ENCODE data around the gene EPO.
"Not testable (repeated sequence)": the region's sequence is repeated elsewhere in the genome, so short reads cannot be mapped to it uniquely, and the experiment has no call there.

- TF ChIP-seq, protein P1, sequence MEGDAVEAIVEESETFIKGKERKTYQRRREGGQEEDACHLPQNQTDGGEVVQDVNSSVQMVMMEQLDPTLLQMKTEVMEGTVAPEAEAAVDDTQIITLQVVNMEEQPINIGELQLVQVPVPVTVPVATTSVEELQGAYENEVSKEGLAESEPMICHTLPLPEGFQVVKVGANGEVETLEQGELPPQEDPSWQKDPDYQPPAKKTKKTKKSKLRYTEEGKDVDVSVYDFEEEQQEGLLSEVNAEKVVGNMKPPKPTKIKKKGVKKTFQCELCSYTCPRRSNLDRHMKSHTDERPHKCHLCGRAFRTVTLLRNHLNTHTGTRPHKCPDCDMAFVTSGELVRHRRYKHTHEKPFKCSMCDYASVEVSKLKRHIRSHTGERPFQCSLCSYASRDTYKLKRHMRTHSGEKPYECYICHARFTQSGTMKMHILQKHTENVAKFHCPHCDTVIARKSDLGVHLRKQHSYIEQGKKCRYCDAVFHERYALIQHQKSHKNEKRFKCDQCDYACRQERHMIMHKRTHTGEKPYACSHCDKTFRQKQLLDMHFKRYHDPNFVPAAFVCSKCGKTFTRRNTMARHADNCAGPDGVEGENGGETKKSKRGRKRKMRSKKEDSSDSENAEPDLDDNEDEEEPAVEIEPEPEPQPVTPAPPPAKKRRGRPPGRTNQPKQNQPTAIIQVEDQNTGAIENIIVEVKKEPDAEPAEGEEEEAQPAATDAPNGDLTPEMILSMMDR (IDR thresholded peaks at IDR 0.05 in 2 of 3, conservative IDR thresholded peaks at IDR 0.05 in 1 of 3; ENCODE audit: borderline replicate concordance in 1 of 3, insufficient read depth in 1 of 3, low read depth in 2 of 3, low read length in 2 of 3), result not testable (repeated sequence)
- not testable (repeated sequence) for TF ChIP-seq POLR2A (IDR thresholded peaks at IDR 0.05; ENCODE audit: borderline replicate concordance, extremely low read depth, insufficient read depth, insufficient read length); CBX3 (IDR thresholded peaks at IDR 0.05; ENCODE audit: low read depth); REST (IDR thresholded peaks at IDR 0.05; ENCODE audit: low read depth); EZH2 (IDR thresholded peaks at IDR 0.05); EZH2phosphoT487 (IDR thresholded peaks at IDR 0.05; ENCODE audit: borderline replicate concordance); SP1 (IDR thresholded peaks at IDR 0.05; ENCODE audit: low read depth); POLR2AphosphoS5 (IDR thresholded peaks at IDR 0.05; ENCODE audit: low read depth, low read length)
- TF ChIP-seq, protein P2, sequence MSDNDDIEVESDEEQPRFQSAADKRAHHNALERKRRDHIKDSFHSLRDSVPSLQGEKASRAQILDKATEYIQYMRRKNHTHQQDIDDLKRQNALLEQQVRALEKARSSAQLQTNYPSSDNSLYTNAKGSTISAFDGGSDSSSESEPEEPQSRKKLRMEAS (IDR thresholded peaks at IDR 0.05), result not testable (repeated sequence)
- TF ChIP-seq, protein P3, sequence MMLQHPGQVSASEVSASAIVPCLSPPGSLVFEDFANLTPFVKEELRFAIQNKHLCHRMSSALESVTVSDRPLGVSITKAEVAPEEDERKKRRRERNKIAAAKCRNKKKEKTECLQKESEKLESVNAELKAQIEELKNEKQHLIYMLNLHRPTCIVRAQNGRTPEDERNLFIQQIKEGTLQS (IDR thresholded peaks at IDR 0.05), result not testable (repeated sequence)
These were observed 4.1 kb downstream of the EPO start for GRCh38 chr7:100724364-100724763.
